Activated CD4-positive, CD25-positive, alpha-beta regulatory T cell treated with anti-CD3 and anti-CD28 coated beads, Interleukin-2, amount 50 U/mL, for 16 hours (primary cell): Measurements from ENCODE around the gene ZFPM1.

Experiments
- DNase-seq: peaks from one replicate; pipeline ENCODE4 v3.0.0-alpha.2; 2020; ENCODE audit warnings: low read depth, low spot score

The ZFPM1 gene

DNA sequence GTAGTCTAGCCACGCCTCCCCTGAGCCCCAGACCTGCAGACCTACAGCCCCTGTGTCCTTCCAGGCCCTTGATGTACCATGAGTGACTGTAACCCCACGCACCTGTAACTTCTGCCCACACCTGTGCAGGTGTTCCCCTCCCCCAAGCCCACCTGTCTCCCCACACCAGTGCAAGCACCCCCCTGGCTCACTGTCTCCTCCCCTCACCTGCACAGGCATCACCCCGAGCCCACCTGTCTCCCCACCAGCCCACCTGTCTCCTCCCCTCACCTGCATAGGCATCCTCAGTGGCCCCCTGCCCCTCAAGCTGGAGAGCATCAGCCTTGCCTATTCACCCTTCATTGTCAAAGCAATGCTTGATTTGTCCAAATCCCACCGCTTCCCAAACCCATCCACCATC, 84.8 kb downstream of the ZFPM1 start:
- DNase-seq, result no peak

GRCh38 chr16:88538366-88539060, 85.4 kb downstream of the ZFPM1 start:
- no peak for DNase-seq

GRCh38 chr16:88539261-88539651, 86.2 kb downstream of the ZFPM1 start:
- no peak for DNase-seq

DNA sequence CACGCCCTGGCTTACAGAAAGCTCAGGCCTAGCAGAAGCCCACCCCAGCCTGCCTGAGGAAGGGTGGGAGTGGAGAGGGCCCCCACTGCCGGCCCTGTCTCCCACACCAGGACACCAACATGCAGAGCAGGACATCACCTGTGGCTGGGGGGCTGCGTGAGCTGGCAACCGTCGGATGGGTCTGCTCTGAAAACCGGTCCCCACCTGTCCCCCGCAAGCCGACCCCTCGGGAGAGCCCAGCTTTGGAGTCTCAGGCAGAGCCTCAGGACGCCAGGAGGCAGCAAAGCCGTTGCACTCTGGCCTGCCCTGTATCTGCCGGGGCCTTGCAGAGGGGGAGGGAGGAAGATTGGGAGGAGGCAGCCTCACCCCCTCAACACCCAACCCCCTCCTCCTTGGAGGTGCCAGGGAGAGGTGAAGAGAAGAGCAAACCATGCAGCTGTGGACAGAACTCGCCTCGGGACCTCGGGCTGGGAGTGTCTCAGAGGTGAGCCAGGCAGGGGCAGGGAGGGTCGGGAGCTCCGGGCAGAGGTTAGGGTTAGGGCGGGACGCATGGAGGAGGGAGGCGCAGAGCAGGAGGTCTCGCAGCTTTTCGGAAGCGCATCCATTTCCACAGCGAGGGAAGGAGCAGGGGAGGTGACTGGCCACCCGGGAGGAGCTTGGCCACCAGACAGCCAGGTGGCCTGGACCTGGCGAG, 86.7 kb downstream of the ZFPM1 start:
- no peak for DNase-seq

DNA sequence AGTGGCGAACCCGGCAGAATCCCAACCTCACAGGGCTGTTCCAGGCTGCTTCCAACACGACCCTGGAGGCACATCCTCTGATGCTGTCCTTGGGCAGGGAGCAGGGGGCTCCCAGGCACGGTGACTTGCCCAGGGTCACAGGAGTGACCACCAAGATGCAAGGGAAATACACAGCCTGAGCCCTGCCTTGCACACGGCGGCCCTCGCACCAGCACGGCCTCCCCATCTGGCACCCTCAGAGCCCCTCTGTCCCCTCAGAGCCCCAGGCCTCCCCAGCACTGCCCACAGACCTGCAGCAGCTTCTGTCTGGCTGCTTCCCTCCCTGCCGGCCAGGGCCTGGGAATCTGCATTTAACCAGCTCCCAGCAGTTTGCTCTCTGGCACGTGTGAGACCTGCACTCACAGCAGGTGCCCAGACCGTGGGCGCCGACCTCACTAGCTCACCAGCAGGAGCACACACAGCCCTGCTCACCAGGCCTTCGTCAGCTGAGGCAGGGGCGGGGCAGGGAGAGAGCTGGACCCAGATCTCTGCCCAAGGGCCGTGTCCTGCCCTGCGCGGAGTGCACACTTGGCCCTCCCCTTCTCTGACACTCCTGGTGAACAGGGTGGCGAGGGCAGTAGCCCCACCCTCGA, 87.4 kb downstream of the ZFPM1 start:
- DNase-seq, result no peak

DNA sequence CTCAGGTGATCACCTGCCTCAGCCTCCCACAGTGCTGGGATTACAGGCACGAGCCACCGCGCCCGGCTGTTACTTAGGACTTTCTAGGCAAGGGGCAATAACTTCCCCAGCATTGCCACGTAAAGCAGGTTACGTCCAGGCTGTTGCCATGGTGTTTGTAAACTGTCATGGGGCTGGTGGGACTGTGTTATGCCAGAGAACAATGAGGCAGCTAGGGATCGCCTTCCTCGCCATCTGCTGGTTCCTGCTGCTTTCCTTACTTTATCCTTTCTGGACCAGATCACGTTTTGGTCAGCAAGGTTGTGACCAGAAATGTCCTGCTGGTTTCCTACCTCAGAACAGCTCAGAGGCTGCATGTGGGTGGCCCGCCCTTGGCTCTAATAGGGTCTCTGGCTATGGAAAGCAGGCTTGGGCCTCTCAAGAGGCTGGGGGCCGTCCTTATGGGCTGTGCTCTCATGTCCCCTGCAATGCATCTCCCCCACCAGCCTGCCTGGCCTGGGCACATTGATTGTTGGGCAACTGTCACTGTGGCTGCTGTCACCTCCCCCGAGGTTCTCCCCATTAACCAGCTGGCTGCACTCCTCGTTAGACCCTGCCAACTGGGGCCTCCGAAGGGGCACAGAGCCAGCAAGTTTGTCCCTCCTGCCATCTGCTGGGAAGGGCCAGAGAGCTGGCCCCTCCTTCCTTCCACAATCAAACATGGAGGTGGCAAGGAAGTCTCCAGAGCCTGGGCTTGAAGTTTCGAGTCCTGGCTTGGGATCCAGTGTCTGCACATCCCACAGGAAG, 88.9 kb downstream of the ZFPM1 start:
- DNase-seq, result no peak

- no peak for DNase-seq
Observed at GRCh38 chr16:88543230-88543813, 90.2 kb downstream of the ZFPM1 start.

DNA sequence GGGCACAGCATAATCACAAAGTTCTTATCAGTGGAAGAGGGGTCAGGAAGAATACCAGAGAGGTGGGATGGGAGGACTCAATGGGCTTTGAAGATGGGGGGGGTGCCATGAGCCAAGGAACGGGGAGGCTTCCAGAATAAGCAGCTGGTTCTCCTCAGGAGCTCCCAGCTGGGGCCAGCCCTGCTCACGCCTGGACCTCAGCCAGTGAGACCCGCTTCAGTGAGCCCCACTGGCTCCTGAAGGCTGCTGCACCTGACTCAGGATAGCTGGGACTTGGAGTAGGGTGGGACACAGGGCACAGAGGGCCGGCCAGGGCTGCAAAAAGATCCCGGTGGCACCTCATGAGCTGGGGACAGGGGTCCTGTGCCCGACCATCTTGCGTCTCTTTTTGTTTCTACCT, 92.7 kb downstream of the ZFPM1 start:
- DNase-seq, result no peak

- DNase-seq, result no peak
Observed at GRCh38 chr16:88548131-88548874, 95.2 kb downstream of the ZFPM1 start.

- no peak for DNase-seq
Observed at GRCh38 chr16:88548985-88549384, 95.9 kb downstream of the ZFPM1 start.

DNA sequence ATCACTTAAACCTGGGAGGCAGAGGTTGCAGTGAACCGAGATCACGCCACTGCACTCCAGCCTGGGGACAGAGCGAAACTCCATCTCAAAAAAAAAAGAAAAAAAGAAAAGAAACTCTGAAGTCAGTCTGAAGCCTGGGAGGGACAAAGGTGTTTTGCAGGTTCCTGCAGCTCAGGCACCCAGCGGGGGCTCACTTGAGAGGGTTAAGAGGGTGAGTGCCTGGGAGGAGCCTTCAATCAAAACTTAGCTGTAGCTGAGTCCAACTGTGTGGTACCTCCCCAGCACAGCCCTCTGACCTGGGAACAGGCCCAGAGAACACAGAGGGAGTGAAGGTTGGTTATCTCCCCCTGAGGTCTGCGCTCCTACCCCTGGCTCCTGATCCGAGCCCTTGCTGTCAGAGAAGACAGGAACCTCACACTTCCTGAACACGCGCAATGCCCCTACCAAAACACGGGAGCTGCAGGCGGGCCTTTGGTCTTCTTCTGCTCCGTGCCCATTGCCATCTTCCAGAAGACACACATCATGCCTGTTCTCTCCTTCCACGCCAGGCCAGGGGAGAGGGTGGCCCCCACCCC, 96.7 kb downstream of the ZFPM1 start:
- DNase-seq, result no peak

DNA sequence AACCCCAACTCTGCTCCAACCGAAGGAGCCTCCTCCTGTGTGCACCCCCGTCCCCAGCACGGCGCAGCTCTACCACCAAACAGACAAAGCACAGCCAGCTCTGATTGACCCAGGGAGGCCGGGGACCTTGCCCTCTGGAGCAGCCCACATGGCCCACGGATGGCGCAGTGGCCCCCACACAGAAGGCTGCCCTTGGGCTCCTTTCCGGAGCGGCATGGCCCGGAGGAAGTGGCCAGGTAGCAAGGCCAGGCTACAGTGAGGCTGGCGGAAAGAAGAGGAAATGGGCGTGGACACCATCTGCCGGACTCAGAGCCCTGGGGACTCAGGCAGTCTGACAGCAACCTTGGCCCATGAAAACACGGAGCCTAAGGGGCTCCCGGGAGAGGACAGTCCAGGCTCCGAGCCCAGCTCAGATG, 97.2 kb downstream of the ZFPM1 start:
- DNase-seq, result no peak

DNA sequence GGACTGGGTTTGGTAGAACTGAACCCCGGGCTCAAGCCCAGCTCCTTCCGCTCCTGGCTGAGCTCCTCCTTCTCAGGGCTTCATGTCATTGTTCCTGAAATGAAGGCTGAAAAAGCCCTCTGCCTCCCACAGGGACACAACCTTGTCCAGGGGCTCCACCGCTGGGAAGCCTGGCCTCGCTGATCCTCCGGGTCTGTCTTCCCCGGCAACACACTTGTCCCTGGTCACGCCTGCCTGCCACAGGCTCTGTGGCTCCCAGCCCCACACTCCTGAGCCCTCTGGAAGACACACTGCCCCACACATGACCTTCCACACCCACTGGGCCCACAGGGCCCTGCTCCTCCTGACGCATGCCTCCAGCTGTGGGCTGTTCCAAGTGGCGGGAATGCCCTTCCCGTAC, 99.1 kb downstream of the ZFPM1 start:
- DNase-seq, result no peak

DNA sequence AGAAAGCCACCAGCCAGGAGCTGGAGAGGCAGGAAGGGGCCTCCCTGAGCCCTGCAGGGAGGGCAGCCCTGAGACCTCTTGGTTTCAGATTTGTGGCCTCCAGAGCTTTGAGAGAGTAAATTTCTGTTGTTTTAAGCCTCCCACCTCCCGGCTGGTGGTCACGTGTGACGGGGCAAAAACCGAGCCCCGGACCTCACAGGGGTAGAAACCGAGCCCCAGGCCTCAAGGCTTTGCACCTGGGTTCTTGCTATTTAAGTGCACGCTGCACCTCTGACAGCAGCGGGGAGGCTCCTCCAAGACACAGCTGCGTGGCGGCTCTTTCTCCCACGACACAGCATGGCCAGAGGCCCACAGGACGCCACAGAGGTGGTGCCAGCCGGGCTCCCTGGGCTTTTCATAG, 99.7 kb downstream of the ZFPM1 start:
- DNase-seq, result no peak

DNA sequence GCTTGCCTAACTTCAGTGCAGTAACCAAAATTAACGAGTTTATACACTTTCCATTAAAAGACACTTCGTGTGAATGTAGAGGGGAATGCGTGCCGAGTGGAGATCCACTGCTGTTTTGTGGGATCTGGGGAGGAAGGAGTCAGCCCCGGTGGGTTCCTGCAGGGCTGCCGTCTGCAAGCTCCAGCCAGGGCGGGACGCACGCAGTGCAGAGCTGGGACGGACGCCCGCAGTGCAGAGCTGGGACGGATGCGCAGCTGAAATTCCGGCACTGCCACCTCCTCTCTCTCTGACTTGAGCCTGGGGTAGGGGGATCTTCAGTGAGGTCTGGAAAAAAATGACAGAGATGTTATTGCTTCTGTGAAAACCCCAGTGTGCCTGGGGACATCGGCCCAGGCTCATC, 100.7 kb downstream of the ZFPM1 start:
- DNase-seq, result no peak

- no peak for DNase-seq
Observed at GRCh38 chr16:88554711-88555264, 101.7 kb downstream of the ZFPM1 start.

- no peak for DNase-seq
Observed at GRCh38 chr16:88556294-88556988, 103.4 kb downstream of the ZFPM1 start.

GRCh38 chr16:88558457-88559442, 105.7 kb downstream of the ZFPM1 start:
- DNase-seq, result no peak
